Diencephalon (tissue), 1 donor: Measurements from ENCODE around the gene ANKRD63. TPM values are rescaled to one million over a fixed set of nuclear protein-coding genes. Genes with fewer than 3 reads are reported as not detected.

Experiments used
- total RNA-seq: library from RNA; depleted of rRNA; stranded (reverse); fragments of >200 nt; gene quantifications from one replicate; pipeline ENCODE4 v1.2.3, GENCODE V29; 2014

The ANKRD63 gene, protein sequence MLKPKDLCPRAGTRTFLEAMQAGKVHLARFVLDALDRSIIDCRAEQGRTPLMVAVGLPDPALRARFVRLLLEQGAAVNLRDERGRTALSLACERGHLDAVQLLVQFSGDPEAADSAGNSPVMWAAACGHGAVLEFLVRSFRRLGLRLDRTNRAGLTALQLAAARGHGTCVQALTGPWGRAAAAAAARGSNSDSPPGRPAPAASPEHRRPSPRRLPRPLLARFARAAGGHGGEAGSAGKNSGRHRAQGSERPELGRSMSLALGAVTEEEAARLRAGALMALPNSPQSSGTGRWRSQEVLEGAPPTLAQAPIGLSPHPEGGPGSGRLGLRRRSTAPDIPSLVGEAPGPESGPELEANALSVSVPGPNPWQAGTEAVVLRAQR
- 2.3 TPM for total RNA-seq

DNA sequence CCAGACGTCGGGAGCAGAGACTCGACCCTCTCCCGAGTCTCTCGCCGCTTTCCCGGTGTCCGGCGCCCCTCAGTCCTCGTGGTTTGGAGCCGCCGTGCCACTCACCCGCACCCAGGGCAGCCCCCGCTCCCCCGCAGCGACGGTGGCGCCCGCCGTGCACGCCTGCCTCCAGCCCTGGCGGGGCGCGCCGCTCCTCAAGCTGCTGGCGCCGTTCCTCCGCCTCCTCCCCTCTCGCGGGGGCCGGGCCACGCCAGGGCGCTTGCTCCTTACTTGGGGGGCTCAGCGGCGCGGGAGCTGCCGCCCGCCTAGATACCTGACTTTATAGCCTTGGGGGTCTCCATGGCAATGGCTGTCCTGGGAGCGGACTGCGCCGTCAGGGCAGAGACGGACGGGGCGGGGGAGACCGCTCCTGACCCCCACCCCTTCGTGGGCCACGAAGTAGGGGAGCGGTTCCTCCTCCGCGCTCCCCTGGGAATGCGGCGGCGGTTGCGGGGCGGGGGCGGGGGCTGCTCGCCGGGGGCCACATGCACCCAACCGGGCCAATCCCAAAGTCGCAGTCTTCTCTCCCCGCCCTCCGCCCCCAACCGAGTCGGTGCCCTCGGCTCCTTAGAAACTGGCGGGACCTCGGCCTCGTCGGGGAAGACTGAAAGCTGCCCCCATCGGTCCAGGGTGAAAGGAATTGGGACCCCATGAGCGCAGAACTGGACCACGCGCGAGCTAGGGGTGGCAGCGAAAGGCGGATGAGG lies at the start of gene ANKRD63:
Gene ANKRD63, minus strand, starts transcription at position 196 of the 746 bp plus-strand sequence. CDS start 478 bp downstream, outside the sequence.

DNA sequence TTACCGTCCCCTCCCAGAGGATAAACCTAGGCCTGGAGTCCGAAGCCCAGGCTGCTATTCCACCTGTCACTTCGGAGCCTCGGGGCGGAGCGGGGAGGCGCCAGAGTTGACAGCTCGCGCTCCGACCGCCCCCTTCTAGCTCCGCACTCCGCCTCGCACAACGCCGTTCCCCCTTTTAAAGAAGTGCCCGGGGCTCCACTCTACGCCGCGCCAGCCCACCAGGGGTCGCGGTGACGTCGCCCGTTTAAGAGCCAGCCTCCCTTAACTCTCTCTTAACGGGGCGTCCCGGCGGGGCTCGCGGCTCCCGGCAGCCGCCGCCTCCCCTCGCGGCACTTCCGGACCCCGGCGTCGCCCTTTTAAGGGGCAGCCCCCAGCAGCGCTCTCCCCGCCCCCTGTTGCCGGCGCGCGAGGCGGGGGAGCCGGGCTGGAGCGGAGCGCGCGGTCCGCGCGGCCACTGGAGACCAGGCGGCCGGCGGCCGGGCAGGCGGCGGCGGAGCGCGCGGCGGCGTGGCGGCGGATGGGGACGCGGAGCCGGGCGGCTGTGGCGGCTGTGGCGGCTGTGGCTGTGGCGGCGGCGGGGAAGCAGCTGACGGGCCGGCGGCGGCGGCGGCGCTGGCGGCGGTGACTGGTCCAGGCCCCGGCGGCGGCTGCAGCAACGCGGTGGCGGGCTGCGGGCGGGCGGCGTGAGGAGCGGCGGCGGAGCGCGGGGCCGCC lies 40.5 kb upstream of the ANKRD63 start, which contains the start of gene INAFM2:
Gene INAFM2, plus strand, starts transcription at position 454 of the 714 bp plus-strand sequence. CDS start 364 bp downstream, outside the sequence.

DNA sequence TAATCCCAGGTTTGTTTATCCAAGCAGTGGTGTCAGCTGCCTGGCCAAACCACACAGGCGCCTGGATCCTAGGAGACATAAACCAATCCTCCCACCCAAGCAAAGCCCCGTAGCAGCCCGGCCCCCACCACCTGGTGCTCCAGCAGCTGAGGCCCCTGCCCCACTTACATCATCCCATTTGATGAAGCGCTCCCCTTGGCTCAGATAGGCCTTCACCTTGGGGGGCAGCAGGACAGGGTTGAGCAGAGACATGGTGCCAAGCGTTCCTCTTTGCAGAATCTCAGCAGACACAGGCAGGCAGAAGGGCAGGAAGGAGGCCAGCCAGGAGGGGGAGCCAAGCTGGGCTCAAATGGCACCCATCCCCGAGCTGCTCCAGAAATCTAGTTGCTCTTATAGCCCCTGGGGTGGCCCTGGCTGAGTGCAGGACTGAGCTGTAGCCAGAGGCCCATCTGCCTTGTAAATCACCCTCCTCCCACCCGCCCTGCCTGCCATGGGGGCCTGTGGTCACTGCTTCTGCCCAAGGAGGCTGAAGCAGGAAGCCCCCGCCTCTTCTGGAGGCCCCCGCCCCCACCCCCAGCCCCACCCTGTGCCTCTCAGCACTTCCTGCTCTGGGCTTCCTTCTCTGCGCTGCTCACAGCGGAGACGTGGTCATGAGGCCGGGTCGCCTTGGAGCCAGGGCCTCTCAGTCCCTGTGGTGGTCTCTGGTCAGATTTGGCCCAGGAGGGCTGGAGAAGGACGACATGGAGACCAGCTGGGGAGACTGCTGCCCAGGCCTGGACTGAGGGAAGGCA lies 24.8 kb upstream of the ANKRD63 start, which contains the start of gene PLCB2:
Gene PLCB2, minus strand, starts transcription at position 515 of the 791 bp plus-strand sequence. Its CDS starts 263 bp downstream, at position 252.

DNA sequence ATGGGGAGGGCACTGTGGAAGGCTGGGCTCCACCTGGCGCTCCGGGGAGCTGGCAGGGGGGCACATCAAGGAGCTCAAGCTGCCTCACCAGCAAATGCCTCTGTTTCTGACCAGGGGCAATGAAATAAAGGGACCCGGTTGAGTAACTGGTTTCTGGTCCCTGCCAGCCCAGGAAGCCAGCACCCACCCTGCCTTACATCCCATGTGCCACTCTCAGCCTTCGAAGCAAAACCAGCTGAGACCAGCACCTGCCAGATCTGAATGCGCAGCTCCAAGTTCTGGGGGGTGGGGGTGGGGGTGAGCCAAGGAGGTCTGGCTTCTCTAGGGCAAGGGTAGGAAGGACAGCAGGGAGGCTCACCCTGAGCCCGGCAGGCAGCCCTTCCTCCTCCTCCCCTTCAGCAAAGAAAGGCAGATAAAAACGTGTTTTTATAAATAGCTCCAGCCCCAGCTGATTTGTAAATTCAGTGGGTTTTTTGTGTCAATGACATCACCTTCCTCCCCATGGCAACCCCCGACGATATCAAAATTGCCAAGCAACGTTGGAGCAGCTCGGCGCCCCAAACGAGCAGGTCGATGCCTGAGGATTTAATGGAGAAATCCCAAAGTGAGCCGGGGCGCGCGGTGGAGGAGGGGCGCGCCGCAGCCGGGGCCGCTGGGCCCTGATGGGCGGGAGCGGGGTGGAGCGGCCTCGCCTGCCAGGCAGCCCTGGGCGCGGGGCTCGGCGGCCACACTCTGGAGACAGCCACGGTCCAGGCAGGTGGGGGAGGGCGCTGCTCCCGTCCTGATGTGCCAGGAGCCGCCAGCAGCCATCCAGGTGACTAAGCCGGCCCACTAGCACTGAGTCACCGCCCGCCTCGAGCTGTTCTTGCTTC lies 44.1 kb downstream of the ANKRD63 start, which contains the start of gene PAK6:
Gene PAK6, plus strand, starts transcription at position 532 of the 872 bp plus-strand sequence. CDS start 25,723 bp downstream, outside the sequence.

Other genes starting within 250 kb of the ANKRD63 start
- 135 TPM for gene SRP14, start 243.9 kb downstream of the ANKRD63 start, total RNA-seq
- 3.2 TPM for gene BMF, start 174.2 kb downstream of the ANKRD63 start, total RNA-seq
- 22.6 TPM for gene BUB1B, start 122.0 kb downstream of the ANKRD63 start, total RNA-seq
- gene PAK6, start 44.0 kb downstream of the ANKRD63 start, total RNA-seq: 23.5 TPM
- 10.6 TPM for gene PLCB2, start 24.9 kb upstream of the ANKRD63 start, total RNA-seq
- 10.6 TPM for gene INAFM2, start 40.6 kb upstream of the ANKRD63 start, total RNA-seq
- gene CCDC9B, start 57.9 kb upstream of the ANKRD63 start, total RNA-seq: 1.4 TPM
- not detected for gene PHGR1, start 68.0 kb upstream of the ANKRD63 start, total RNA-seq
- gene DISP2, start 75.2 kb upstream of the ANKRD63 start, total RNA-seq: 18.0 TPM
- gene KNSTRN, start 99.7 kb upstream of the ANKRD63 start, total RNA-seq: 25.6 TPM
- gene IVD, start 122.7 kb upstream of the ANKRD63 start, total RNA-seq: 37.1 TPM
- gene BAHD1, start 157.9 kb upstream of the ANKRD63 start, total RNA-seq: 7.4 TPM
- 1.8 TPM for gene CHST14, start 187.9 kb upstream of the ANKRD63 start, total RNA-seq